NB4 (cell line): ENCODE data around the gene ST14.

Source experiments
- DNase-seq: peaks from one replicate; pipeline ENCODE4 v3.0.0; 2010; ENCODE audit warnings: low read depth
- H3K4me3 ChIP-seq: one replicate; pipeline ENCODE4 v1.5.1; 2011; ENCODE audit warnings: mild to moderate bottlenecking, low read depth, low read length, moderate library complexity
- CTCF ChIP-seq: IDR thresholded peaks from one replicate; pipeline ENCODE4 v1.5.1; 2012; ENCODE audit warnings: low read depth, low read length
- MAX ChIP-seq: IDR thresholded peaks from 2 replicates; pipeline ENCODE4 v1.6.1; 2011; ENCODE audit warnings: low read depth, low read length
- MYC ChIP-seq: IDR thresholded peaks from 2 replicates; pipeline ENCODE4 v1.6.1; 2011; ENCODE audit warnings: low read depth, low read length
- POLR2A ChIP-seq: IDR thresholded peaks from 2 replicates; pipeline ENCODE4 v1.6.1; 2011; ENCODE audit warnings: mild to moderate bottlenecking; ENCODE audit not compliant: insufficient read length; ENCODE audit errors: extremely low read depth

Gene ST14

GRCh38 chr11:130216221-130216550, 56.6 kb downstream of the ST14 start:
- H3K4me3 ChIP-seq, result no peak overlapping the region
- no peak for TF ChIP-seq MAX
- TF ChIP-seq MYC, result no peak
- no peak for TF ChIP-seq CTCF
- no peak for TF ChIP-seq POLR2A
- no peak for DNase-seq

GRCh38 chr11:130216591-130217132, 57.1 kb downstream of the ST14 start:
- DNase-seq, result no peak
- no peak overlapping the region for H3K4me3 ChIP-seq
- no peak for TF ChIP-seq CTCF
- TF ChIP-seq POLR2A, result no peak
- no peak for TF ChIP-seq MAX

GRCh38 chr11:130217133-130218031, 57.8 kb downstream of the ST14 start:
- H3K4me3 ChIP-seq, result no peak overlapping the region
- no peak for DNase-seq
- TF ChIP-seq POLR2A (no peak), MYC (no peak), MAX (no peak), CTCF (no peak)

GRCh38 chr11:130218501-130219070, 59.0 kb downstream of the ST14 start:
- no peak for DNase-seq
- no peak overlapping the region for H3K4me3 ChIP-seq
- TF ChIP-seq MAX (no peak), POLR2A (no peak), CTCF (no peak), MYC (no peak)

- TF ChIP-seq CTCF, result no peak
- no peak for TF ChIP-seq POLR2A
- no peak for TF ChIP-seq MAX
- no peak for TF ChIP-seq MYC
- H3K4me3 ChIP-seq, result no peak overlapping the region
- no peak for DNase-seq
Measured at GRCh38 chr11:130219148-130219547, 59.6 kb downstream of the ST14 start.
